Activated CD8-positive, alpha-beta T cell treated with anti-CD3 and anti-CD28 coated beads for 36 hours (primary cell): ENCODE data around the gene ACSL5. TPM values are rescaled to one million over a fixed set of nuclear protein-coding genes. Genes with fewer than 3 reads are reported as not detected.

ENCODE experiments used
- ATAC-seq: fragments of 200-7000 bp; cut with Tn5 transposase; one replicate; pipeline ENCODE4 v1.10.0; 2021; ENCODE audit warnings: mild to moderate bottlenecking, moderate library complexity
- CTCF ChIA-PET: fragments of 350-600 bp; sonication (Branson Sonifier 250); formaldehyde crosslinking; loops from one replicate; lab custom pipeline; 2021; ENCODE audit warnings: antibody characterized with exemption; lab: Charles Lee
- POLR2A ChIA-PET: fragments of 350-600 bp; sonication (Branson Sonifier 250); formaldehyde crosslinking; loops from one replicate; lab custom pipeline; 2021; ENCODE audit warnings: antibody characterized with exemption; lab: Charles Lee
- DNase-seq: peaks from one replicate; pipeline ENCODE4 v3.0.0-alpha.2; 2020
- H3K27ac Mint-ChIP-seq: one replicate; pipeline ENCODE4 v1.8.0; 2021; ENCODE audit warnings: mild to moderate bottlenecking, mixed read lengths
- H3K27me3 Mint-ChIP-seq: one replicate; pipeline ENCODE4 v1.8.0; 2021; ENCODE audit warnings: mixed read lengths
- H3K36me3 Mint-ChIP-seq: one replicate; pipeline ENCODE4 v1.8.0; 2021; ENCODE audit warnings: low read depth, mixed read lengths
- H3K4me1 Mint-ChIP-seq: one replicate; pipeline ENCODE4 v1.8.0; 2021; ENCODE audit warnings: low read depth, mixed read lengths
- H3K4me3 Mint-ChIP-seq: one replicate; pipeline ENCODE4 v1.8.0; 2021; ENCODE audit warnings: mild to moderate bottlenecking, moderate library complexity, mixed read lengths
- H3K9me3 Mint-ChIP-seq: one replicate; pipeline ENCODE4 v1.8.0; 2021; ENCODE audit warnings: mixed read lengths
- intact Hi-C: fragments of 100-400 bp; cut with micrococcal nuclease; formaldehyde crosslinking; loops from one replicate; pipeline ENCODE4 v1.10.0; 2022
- total RNA-seq, 2 experiments: library from RNA; stranded (reverse); gene quantifications; one replicate each; pipeline ENCODE4 v1.2.3, GENCODE V29; 2021
- TF ChIP-seq, protein P1 (sequence below): fragments of 200-600 bp; IDR thresholded peaks from one replicate; pipeline ENCODE4 v1.8.0; 2022; ENCODE audit warnings: antibody characterized with exemption, mild to moderate bottlenecking

ACSL5 gene
- total RNA-seq, 2 experiments from 2014 or later, result 33.7 to 34.1 TPM

DNA sequence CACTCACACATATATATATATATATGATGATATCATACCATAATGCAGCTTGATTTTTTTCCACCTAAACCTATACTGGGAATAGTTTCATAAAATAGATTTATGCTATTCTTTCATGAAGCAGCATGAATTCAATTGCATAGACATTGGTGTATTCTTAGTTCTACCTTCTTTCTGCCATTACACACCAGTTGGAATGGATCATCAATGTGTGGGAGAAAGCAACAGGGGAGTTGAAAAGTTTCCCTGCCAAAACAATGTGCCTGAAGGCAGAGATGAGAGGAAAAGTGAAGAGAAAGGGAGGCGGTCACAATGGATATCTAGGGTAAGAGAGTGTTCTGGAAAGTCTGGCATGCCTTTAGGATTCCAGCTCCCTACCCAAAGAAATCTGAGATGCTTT lies 25.2 kb upstream of the ACSL5 start:
- TF ChIP-seq, protein P1, sequence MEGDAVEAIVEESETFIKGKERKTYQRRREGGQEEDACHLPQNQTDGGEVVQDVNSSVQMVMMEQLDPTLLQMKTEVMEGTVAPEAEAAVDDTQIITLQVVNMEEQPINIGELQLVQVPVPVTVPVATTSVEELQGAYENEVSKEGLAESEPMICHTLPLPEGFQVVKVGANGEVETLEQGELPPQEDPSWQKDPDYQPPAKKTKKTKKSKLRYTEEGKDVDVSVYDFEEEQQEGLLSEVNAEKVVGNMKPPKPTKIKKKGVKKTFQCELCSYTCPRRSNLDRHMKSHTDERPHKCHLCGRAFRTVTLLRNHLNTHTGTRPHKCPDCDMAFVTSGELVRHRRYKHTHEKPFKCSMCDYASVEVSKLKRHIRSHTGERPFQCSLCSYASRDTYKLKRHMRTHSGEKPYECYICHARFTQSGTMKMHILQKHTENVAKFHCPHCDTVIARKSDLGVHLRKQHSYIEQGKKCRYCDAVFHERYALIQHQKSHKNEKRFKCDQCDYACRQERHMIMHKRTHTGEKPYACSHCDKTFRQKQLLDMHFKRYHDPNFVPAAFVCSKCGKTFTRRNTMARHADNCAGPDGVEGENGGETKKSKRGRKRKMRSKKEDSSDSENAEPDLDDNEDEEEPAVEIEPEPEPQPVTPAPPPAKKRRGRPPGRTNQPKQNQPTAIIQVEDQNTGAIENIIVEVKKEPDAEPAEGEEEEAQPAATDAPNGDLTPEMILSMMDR, result no peak
- no peak for ATAC-seq
- POLR2A ChIA-PET, result no interaction called here
- no peak overlapping the region for H3K27ac Mint-ChIP-seq
- no peaks in the 10 kb centered on the region for H3K27me3 Mint-ChIP-seq
- H3K36me3 Mint-ChIP-seq, result no peaks in the 10 kb centered on the region
- CTCF ChIA-PET, result interaction anchor here (0.6 to 1.0 kb wide), 3 partner anchors 9 to 126 kb away, joined by 3 read pairs; no protein-coding TSS in a partner anchor
- no peak for DNase-seq
- intact Hi-C loops, result no loop called here
- H3K9me3 Mint-ChIP-seq, result no peaks in the 10 kb centered on the region
- no peaks in the 10 kb centered on the region for H3K4me1 Mint-ChIP-seq
- no peak overlapping the region for H3K4me3 Mint-ChIP-seq

DNA sequence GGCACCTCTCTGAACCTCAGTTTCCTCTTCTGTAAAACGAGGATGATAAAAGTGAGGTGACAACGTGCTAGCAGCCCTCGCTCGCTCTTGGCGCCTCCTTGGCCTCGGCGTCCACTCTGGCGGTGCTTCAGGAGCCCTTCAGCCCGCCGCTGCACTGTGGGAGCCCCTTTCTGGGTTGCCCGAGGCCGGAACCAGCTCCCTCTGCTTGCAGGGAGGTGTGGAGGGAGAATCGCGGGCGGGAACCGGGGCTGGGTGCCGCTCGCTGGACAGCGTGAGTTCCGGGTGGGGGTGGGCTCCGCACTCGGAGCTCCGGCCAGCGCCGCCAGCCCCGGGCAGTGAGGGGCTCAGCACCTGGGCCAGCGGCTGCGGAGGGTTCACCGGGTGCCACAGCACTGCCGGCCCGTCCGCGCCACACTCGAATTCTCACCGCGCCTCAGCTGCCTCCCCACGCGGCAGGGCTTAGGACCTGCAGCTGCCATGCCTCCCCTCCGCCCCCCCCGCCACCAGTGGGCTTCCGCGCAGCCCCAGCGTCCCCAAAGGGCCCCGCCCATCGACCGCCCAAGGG lies 24.3 kb upstream of the ACSL5 start:
- H3K9me3 Mint-ChIP-seq, result no peaks in the 10 kb centered on the region
- H3K27me3 Mint-ChIP-seq, result no peaks in the 10 kb centered on the region
- POLR2A ChIA-PET, result no interaction called here
- ATAC-seq (no peak), DNase-seq (no peak)
- TF ChIP-seq, protein P1, result no peak
- no peaks in the 10 kb centered on the region for H3K4me1 Mint-ChIP-seq
- no peaks in the 10 kb centered on the region for H3K36me3 Mint-ChIP-seq
- intact Hi-C loops, result no loop called here
- CTCF ChIA-PET, result interaction anchor here (1.0 kb wide), 1 partner anchor 8 kb away, joined by 3 read pairs; no protein-coding TSS in a partner anchor
- H3K4me3 Mint-ChIP-seq, result no peak overlapping the region
- H3K27ac Mint-ChIP-seq, result no peak overlapping the region

DNA sequence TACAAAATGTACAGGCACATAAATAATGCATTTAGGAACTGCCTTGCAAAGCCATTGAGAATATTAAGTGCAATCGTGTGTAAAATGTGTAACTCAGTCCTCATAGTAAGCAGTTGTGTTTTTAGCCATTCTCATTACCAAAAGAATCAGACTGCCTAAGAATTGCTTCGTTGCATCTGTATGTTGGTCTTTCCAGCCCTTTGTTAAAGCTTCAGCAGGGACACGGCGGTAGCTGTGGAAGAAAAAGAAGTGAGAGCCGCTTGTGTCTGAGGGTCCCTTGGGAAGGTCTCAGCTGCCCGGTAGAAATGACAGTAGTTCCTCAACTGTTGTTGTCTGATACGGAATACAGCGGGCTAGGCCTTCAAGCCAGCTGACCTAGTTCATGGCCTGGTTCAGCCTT lies 22.8 kb upstream of the ACSL5 start:
- DNase-seq (no peak), ATAC-seq (no peak)
- H3K36me3 Mint-ChIP-seq, result no peaks in the 10 kb centered on the region
- H3K4me1 Mint-ChIP-seq, result no peaks in the 10 kb centered on the region
- POLR2A ChIA-PET, result interaction anchor here (0.7 to 1.0 kb wide), 2 partner anchors 167 to 1960 kb away, joined by 3 read pairs; partner anchors contain the start of gene GPAM
- intact Hi-C loops, result no loop called here
- TF ChIP-seq, protein P1, result no peak
- H3K27ac Mint-ChIP-seq, result no peak overlapping the region
- H3K27me3 Mint-ChIP-seq, result no peaks in the 10 kb centered on the region
- H3K4me3 Mint-ChIP-seq, result no peak overlapping the region
- H3K9me3 Mint-ChIP-seq, result no peaks in the 10 kb centered on the region
- CTCF ChIA-PET, result no interaction called here

DNA sequence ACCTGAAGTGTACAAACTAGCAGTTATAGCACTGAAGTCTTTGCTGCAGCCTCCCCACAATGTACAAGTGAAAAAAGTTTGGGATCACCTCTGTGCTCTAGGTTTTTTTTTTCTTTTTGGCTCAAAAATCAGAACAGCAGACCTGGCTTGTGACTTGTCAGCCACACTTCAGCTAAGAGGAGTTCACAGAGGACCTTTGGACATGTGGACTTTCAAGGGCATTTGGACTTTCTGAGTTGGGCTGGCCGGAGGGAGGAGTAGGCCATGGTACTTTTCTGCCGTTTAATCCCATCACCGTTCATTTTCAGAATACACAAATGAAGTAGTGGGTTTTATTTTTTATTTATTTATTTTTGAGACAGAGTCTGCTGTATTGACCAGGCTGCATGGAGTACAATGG lies 21.9 kb upstream of the ACSL5 start:
- CTCF ChIA-PET, result no interaction called here
- no peaks in the 10 kb centered on the region for H3K36me3 Mint-ChIP-seq
- DNase-seq (no peak), ATAC-seq (no peak)
- intact Hi-C loops, result no loop called here
- POLR2A ChIA-PET, result interaction anchor here (1.0 kb wide), 2 partner anchors 168 kb away, joined by 3 read pairs; partner anchors contain the start of gene GPAM
- no peaks in the 10 kb centered on the region for H3K4me1 Mint-ChIP-seq
- no peak overlapping the region for H3K4me3 Mint-ChIP-seq
- no peaks in the 10 kb centered on the region for H3K27me3 Mint-ChIP-seq
- H3K27ac Mint-ChIP-seq, result no peak overlapping the region
- H3K9me3 Mint-ChIP-seq, result no peaks in the 10 kb centered on the region
- TF ChIP-seq, protein P1, result no peak

DNA sequence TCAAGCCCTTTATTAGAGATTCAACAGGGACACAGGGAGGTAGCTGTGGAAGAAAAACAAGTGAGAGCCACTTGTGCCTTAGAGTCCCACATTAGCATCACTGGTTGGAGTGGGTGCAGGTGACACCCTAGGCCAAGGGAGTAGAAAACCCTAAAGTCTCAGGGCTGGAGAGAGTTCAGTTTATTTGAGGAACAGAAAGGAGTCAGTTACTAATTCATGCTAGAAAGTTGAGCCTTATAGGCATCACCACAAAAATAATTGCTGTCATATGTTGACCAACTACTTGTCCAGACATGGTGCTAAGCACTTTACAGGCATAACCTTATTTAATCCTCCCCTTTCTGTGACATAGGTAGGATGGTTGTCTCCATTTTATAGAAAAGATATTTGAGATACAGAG lies 20.9 kb upstream of the ACSL5 start:
- H3K36me3 Mint-ChIP-seq, result no peaks in the 10 kb centered on the region
- TF ChIP-seq, protein P1, result no peak
- H3K27ac Mint-ChIP-seq, result no peak overlapping the region
- no peaks in the 10 kb centered on the region for H3K27me3 Mint-ChIP-seq
- H3K9me3 Mint-ChIP-seq, result no peaks in the 10 kb centered on the region
- intact Hi-C loops, result no loop called here
- no peak overlapping the region for H3K4me3 Mint-ChIP-seq
- no peaks in the 10 kb centered on the region for H3K4me1 Mint-ChIP-seq
- DNase-seq, result no peak
- CTCF ChIA-PET, result no interaction called here
- POLR2A ChIA-PET, result interaction anchor here (1.0 kb wide), 1 partner anchor 169 kb away, joined by 3 read pairs; the partner anchor contains the start of gene GPAM
- ATAC-seq, result no peak
